ENCODE data around the gene IAH1. TPM values are rescaled to one million over a fixed set of nuclear protein-coding genes. Genes with fewer than 3 reads are reported as not detected.

Gene IAH1
- total RNA-seq, 1 donor from 2014 or later, result 83.4 TPM

GRCh38 chr2:9538000-9538507 lies 63.7 kb downstream of the IAH1 start:
- H3K4me3 ChIP-seq (ENCODE audit: low read depth, low read length), result no peak overlapping the region
- DNase-seq (ENCODE audit: low read depth), result no peak
- TF ChIP-seq CTCF (conservative IDR thresholded peaks at IDR 0.05; ENCODE audit: low read depth, low read length), result no peak

Other genes starting within 250 kb of the IAH1 start
- gene ITGB1BP1, start 51.0 kb upstream of the IAH1 start, total RNA-seq, result 62.6 and 73.8 TPM in 2 replicates
- gene CPSF3, start 50.9 kb upstream of the IAH1 start, total RNA-seq, result 66.3 and 91.2 TPM in 2 replicates
- 24.3 and 28.1 TPM in 2 replicates for gene ADAM17, start 81.3 kb downstream of the IAH1 start, total RNA-seq
- gene YWHAQ, start 156.4 kb downstream of the IAH1 start, total RNA-seq, result 418 and 463 TPM in 2 replicates